ENCODE measurements around the gene MYO9B. TPM values are rescaled to one million over a fixed set of nuclear protein-coding genes. Genes with fewer than 3 reads are reported as not detected.
"Not testable (repeated sequence)": the region's sequence is repeated elsewhere in the genome, so short reads cannot be mapped to it uniquely, and the experiment has no call there.

MYO9B gene
- total RNA-seq, 1 donor from 2014 or later, result 27.4 TPM

DNA sequence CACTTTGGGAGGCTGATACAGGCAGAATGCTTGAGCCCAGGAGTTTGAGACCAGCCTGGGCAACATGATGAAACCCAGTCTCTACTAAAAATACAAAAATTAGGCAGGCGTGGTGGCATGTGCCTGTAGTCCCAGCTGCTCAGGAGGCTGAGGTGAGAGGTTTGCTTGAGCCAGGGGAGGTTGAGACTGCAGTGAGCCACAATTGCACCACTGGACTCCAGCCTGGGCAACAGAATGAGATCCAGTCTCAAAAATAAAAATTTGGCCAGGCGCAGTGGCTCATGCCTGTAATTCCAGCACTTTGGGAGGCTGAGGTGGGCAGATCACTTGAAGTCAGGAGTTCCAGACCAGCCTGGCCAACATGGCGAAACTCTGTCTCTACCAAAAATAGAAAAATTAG lies 19.1 kb downstream of the MYO9B start:
- ATAC-seq, result not testable (repeated sequence)

DNA sequence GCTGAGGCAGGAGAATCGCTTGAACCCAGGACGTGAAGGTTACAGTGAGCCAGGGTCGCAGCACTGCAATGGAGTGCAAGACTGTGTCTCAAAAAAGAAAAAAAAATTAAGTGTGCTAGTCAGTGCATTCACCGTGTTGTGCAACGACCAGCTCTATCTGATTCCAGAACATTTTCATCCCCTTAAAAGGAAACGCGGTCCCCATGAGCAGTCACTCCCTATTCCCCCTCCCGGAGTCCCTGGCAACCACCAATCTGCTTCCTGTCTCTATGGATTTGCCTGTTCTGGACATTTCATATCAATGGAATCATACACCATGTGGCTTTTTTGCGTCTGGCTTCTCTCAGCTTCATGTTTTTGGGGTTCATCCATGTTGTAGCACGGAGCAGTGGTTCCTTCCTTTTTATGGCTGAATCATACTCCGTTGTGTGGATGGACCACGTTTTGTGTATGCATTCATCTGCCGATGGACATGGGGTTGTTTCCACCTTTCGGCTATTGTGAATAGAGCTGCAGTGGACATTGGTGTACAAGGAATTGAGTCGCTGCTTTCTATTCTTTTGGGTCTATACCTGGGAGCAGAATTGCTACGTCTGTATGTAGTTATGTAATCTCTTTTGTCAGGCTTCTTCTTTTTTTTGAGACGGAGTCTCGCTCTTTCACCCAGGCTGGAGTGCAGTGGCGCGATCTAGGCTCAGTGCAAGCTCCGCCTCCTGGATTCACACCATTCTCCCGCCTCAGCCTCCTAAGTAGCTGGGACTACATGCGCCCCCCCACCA lies 19.8 kb downstream of the MYO9B start:
- ATAC-seq, result no peak

DNA sequence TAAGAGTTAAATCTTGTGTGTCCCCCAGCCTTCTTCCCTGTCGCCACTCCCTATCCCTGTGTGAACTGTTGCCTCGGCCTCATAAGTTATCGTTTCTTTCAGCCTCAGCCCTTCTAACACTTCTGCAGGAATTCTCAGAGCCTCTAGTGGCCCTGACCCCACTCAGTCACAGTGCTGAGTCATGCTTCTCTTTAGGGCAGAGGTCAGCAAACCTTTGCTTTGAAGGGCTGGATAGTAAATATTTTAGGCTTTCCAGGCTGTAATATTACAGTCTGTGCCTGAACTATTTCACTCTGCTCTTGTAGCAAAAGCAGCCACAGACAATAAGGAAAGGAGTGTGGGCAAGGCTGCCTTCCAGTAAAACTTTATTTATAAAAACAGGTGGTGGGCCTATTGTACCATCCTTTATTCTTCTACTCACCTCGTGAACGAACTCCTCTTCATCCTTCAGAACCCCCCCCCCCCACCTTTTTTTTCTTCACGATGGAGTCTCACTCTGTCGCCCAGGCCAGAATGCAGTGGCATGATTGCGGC lies 22.1 kb downstream of the MYO9B start:
- ATAC-seq, result no peak

DNA sequence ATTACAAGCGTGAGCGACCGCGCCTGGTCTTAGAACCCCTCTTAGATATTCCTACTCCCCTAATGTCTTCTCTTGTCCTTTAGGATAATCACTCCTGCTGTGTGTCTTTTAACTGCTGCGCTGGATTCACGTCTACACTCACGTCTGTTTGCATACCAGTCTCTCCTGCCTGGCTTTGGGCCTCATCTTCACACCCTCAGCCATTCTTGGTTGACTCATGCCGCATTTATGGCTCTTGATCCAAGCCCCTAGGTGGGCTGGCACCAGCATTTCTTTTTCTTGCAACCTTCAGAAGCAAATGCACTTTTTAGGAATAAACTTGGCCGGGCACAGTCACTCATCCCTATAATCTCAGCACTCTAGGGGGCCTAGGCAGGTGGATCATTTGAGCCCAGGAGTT lies 22.7 kb downstream of the MYO9B start:
- no peak for ATAC-seq

DNA sequence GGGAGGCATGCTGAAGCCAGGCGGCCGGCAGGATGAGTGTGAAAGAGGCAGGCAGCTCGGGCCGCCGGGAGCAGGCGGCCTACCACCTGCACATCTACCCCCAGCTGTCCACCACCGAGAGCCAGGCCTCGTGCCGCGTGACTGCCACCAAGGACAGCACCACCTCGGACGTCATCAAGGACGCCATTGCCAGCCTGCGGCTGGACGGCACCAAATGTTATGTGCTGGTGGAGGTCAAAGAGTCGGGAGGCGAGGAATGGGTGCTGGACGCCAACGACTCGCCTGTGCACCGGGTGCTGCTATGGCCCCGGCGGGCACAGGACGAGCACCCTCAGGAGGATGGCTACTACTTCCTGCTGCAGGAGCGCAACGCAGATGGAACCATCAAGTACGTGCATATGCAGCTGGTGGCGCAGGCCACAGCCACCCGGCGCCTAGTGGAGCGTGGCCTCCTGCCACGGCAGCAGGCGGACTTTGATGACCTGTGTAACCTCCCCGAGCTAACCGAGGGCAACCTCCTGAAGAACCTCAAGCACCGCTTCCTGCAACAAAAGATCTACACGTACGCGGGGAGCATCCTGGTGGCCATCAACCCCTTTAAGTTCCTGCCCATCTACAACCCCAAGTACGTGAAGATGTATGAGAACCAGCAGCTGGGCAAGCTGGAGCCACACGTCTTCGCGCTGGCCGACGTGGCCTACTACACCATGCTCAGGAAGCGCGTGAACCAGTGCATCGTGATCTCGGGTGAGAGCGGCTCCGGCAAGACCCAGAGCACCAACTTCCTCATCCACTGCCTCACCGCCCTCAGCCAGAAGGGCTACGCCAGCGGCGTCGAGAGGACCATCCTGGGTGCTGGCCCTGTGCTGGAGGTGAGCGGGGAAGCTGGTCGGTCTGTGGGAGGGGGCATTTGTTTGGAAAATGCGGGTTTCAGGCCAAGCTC lies 26.4 kb downstream of the MYO9B start:
- ATAC-seq, result no peak

DNA sequence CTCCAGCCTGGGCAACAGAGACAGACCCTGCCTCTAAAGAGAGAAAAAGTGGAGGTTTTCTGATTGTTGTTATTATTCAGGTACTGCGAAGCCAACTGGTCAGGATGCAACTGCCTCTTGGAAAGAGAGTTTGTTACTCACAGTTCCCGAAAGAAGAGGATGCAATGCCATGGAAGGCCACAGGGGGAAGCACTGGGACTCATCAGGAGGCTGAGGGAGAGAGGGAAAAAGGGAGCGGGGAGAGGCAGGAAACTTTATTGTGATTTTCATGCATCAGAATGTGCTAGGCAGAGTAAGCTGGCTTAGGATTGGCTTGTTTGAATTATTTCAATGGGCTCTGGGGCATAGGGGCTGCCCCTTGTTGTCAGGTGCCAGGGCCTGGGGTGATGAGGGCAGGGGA lies 27.6 kb downstream of the MYO9B start:
- ATAC-seq, result no peak

DNA sequence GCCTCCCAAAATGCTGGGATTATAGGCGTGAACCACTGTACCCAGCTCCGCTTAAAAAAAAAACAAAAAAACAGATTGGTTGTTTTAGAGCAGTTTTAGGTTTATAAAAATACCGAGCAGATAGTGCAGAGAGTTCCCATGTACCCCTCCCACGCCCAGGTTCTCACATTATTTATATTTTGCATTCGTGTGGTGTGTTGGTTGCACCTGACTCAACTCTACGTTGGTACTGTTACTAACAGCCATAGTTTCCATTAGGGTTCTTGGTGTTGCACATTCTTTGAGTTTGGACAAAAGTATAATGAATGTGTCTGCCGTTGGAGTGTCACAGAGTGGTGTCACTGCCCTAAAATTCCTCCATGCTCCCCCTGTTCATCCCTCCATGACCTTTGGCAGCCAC lies 29.1 kb downstream of the MYO9B start:
- ATAC-seq, result no peak

DNA sequence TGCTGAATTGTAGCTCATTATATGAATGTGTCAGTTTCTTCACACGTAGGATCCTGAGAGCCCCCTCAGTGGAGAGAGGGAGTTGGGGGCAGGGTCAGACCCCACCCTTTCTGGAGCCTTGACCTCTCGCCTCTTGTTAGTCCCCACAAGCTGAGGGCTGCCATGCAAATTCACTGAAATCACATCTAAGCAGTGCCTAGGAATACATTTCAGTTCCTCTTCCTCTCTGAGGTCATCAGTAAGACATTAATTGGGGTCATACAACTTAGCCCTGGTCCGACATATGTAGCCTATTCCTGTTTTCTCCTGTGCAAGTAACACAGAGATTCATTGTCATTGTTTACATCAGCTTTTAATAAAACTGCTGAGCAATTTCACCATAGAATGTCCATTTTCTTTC lies 30.0 kb downstream of the MYO9B start:
- no peak for ATAC-seq

DNA sequence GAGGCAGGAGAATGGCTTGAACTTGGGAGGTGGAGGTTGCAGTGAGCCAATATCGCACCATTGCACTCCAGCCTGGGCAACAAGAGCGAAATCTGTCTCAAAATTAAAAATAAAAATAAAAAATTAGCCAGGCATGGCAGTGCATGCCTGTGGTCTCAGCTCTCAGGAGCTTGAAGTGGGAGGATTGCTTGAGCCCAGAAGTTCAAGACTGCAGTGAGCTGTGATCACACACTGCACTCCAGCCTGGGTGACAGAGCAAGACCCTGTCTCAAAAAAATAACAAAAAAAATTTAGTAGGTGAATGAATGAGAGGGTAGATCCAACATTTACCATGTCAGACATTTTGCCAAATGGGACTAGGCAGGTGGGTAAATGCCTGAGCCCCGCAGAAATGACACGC lies 31.4 kb downstream of the MYO9B start:
- not testable (repeated sequence) for ATAC-seq

DNA sequence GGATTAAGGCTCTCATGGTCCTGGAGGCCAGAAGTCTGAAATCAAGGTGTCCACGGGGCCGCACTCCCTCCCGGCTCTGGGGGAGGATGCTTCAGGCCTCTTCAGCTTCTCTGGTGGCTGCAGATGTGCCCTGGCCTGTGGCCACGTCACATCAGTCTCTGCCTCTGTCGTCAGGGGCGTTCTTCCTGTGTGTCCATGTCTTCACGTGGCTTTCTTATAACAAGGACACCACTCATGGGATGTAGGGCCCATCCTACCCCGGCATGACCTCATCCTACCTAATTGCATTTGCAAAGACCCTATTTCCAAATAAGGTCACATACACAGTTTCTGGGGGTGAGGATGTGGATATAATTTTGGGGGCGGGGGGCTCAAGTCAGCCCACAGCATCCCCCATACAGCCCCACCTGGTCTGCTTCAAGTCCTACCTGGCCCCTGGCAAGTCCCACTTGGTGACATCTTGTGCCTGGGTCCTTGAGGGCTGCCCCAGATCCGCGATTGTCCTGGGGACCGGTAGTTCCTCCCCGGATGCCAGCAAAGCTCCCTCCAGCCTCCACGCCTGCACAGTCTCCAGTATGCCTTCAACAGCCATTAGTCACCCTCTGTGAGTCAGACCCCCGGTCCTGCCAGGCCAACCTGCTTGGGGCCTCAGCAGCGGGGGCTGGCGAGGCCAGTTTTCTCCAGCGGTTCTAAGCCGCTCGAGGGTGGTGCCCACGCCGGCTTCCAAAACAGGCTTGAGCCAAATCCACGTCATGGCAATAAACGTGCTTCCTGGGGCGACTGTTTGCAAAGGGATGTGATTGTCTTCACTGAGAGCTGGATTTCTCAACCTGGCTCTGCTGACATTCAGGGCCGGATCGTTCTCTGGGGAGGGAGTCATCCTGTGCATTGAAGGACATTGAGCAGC lies 32.2 kb downstream of the MYO9B start:
- peak; percentile 98 for ATAC-seq

DNA sequence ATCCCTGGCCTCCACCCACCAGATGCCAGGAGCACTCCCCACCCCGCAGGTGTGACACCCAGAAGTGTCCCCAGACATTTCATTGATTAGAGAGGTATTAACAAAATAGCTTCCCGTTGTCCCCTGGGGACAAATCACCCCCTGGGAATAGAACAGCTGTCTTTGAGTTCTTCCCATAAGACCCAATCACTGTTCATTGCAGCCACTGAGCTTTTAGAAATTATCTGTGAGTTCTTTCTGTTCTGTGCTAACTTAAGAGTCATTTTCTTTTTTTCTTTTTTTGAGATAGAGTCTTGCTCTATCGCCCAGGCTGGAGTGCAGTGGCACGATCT lies 32.8 kb downstream of the MYO9B start:
- ATAC-seq, result no peak

DNA sequence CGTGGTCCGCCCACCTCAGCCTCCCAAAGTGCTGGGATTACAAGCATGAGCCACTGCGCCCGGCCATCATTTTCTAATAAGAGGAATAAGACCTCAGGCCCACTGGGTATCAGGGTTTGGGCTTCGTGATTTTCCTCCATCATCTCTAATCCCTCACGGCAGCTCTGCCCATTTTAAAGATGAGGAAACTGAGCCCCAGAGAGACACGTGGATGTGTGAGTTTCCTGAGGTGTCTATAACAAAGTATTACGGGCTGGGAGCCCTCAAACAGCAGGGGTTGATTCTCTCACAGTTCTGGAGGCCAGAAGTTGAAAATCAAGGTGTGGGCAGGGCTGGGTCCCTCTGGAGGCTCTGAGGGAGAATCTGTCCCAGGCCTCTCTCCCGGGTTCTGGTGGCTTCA lies 33.7 kb downstream of the MYO9B start:
- no peak for ATAC-seq

DNA sequence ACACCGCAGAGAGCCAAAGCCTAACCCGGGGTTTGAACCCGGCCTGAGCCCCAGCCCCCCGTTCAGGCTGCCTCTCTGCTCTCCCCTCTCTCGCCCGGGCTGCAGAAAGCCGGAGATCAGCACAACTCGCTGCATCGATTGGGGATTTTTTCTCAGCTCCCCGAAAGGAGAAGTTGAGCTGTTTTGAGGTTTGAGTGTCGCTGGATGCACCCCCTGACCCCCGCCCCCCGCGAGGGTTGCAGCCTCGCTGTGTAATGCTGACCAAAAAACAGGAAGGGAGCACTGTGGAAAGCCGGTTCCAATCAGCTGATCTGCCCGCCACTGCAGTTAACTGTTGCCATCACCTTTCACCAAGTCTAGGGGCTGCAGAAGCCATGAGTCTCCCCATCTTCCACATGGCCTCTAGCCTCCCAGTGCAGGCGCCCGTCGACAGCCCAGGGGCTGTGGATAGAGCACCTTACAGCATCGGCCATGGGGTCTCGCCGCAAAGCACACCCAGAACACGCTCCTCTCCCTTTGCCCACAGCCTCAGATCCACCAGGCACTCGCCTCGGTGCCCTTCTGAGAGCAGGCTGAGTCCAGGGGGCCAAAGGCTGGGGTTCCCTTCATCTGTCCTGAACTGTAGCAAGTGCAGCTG lies 34.5 kb downstream of the MYO9B start:
- no peak for ATAC-seq

DNA sequence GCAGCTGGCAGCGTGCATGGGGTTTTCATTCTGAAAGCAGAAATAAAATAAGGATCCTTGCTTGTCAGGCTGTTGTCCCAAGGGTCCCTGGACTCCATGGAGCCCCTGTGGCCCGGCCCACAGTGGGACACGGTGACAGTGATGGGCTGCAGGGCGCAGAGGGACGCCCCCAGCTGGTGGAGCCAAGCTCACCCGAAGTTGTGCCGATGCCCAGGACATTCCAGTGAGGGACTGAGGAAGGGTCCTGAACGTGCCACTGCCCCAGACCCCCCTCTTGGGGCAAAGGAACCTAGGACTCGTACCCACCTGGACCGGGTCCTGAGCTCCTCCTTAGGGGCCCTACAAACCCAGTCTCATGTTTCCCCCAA lies 35.0 kb downstream of the MYO9B start:
- ATAC-seq, result no peak

DNA sequence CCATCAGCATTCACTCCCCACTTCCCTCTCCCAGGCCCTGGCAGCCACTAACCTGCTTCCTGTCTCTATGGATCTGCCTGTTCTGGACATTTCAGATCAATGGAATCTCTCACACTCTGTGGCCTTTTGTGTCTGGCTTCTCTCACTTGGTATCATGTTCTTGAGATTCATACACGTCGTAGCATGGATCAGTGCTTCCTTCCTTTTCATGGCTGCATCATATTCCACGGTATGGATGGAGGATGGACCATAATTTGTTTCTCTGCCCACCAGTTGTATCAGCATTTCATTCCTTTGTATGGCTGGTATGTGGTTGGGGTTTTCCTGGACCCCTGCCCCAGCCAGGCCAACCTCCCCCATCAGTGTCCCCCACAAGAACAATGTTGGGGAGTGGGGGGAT lies 36.2 kb downstream of the MYO9B start:
- no peak for ATAC-seq

DNA sequence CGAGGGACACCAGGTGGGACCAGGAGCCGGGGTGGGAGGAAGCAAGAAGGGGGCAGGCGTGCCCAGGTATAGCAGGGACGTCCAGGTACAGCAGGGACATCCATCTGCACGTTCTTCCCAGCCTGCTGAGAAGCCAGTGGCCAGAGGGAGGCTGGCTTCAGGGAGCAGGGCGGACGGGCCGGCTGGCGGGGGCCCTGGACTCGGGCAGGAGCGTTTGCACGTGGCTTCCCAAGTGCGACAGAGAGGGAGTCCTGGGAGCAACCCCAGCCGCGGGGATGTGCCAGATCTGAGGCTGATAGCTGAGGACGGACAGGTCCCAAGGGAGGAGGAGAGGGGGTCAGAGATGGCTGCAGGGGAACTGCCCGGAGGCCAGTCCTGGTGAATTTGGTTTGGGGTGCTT lies 36.7 kb downstream of the MYO9B start:
- no peak for ATAC-seq

DNA sequence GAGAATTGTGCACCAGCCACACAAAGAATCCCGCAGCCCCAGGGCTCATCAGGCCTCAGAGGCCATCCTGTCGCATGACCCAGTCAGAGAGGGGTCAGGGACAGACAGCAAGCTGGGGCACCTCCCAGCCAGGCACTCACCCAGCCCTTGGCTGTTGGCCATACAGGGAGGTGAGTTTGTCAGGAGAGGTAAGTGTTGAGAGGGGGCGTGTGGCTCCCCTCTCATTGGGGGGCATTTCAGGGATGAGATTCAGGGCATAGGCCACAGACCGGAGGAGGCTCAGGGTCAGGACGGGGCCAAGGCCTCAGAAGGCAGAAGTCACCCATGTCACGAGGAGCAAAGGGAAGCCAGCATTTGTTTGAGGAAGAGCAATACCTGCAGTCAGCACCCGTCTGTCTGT lies 37.1 kb downstream of the MYO9B start:
- no peak for ATAC-seq

DNA sequence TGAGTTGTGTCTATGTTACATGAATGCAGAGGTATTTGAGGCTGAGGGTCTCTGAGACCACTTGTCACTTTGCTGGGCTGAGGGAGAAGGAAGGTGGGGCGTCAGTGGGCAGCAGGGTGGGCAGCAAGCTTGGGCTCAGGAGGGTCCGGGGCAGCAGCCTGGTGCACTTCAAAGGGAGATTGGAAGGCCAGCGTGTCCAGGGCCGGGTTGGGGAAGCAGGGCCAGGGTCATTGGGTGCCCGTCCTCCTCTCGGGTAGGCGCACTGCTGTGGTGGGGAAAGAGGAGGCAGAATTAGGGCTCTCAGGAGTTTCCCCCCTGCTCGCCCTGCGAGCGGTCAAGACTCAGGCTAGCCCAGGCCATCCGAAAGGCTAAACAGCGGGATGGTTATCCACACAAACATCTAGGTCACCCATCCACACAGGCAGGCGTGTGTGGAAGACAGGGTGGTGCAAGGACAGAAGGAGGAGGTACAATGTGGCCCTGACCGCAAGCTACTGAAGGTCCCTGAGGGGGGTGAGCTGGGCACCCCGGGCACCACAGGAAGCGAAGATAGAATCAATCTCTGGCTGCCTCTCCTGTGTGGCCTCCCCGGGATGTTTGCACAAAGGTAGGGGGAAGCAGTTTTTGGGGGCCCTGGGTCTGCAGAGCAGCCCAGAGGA lies 37.7 kb downstream of the MYO9B start:
- no peak for ATAC-seq

DNA sequence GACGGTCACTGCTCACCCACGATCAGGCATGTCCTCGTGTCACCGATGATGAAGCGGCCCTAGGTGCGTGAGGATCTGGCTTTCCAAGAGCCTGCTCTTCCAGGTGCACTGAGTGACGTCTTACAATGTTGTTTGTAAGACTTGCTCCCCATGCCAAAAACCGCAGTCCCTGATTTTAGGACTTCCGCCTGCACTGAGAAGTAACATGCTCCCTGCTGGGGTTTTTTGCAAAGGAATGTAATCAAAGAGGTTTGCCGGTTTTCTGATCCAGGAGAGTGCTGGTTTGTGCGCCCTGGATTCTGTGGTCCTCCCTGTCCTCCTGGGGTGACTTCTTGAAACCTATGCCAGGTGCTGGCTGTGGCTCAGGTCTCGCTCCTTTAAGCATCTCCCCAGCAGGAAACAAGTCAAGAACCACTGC lies 38.8 kb downstream of the MYO9B start:
- ATAC-seq, result peak; percentile 67

DNA sequence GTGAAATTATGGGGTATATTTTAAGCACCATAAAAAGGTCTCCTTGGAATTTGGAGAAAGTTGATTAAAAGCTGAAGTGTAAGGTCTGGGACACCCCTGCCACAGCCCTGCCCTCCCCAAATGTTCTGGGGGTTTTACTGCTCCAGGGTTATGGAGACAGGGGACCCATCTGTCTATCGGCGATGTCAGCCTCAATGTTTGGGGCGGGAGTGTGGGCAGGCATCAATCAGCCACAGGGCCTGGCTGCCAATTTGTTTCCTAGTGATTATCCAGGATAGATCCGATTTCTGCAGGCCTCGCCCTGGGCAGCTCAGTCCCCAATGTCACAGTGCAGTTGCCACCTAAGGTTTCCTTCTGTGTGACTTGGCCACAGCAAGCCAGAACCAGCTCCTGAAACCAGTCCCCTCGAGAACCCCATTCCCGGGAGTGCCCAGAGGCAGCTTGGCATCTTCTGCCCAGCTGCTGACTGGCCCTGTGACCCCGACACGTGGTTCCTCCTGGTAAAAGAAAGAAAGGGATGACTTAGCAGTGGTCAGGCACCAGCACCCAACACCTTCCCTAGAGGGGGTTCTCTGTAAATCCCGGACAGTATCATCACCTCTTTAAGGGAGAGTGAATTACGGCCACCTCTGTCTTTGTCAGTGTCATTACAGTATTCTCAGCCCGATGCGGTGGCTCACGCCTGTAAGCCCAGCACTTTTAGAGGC lies 41.6 kb downstream of the MYO9B start:
- no peak for ATAC-seq

DNA sequence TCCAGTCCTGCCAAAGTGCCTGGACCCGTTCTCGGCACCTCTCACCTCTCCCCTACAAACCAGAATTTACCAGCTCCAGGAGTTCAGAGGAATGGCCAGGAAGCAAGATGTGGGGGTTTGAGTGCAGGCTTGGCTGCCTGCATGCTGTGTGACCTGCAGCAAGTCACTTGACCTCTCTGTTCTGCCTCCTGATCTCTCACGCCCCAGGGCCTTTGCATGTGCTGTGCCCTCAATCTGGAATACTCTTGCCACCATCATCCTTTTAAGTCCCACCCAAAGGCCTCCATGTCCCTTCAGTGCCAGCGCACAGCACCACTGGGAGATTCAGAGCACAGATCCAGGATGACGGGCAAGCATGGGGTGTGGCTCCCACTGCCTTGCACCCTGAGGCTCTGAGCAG lies 43.4 kb downstream of the MYO9B start:
- ATAC-seq, result no peak
